ENCODE results near the gene CHL1. TPM values are rescaled to one million over a fixed set of nuclear protein-coding genes. Genes with fewer than 3 reads are reported as not detected.

Gene CHL1
- total RNA-seq, 1 donor from 2014 or later = 0.49 TPM

GRCh38 chr3:195666-196065 is 897 bp upstream of the CHL1 start:
- H3K4me3 ChIP-seq = no peak overlapping the region
- no peak overlapping the region for H3K9ac ChIP-seq
- H2AFZ ChIP-seq (replicated peaks) = no peak overlapping the region
- no peaks in the 10 kb centered on the region for H4K20me1 ChIP-seq (ENCODE audit: low read depth)
- DNase-seq (ENCODE audit: low spot score) = peak; percentile 13
- H3K27ac ChIP-seq = no peak overlapping the region
- peaks cover 13% of the 10 kb centered on the region for H3K4me1 ChIP-seq
- Mint-ChIP-seq H3K36me3 (no peaks in the 10 kb centered on the region), H3K27me3 (ENCODE audit: insufficient read depth, low read depth) (peaks cover 7% of the 10 kb centered on the region), H3K27ac (no peak overlapping the region), H3K4me1 (peaks cover 13% of the 10 kb centered on the region), H3K9me3 (no peaks in the 10 kb centered on the region), H3K4me3 (peak overlapping the region; percentile 95)
- H3K9me3 ChIP-seq (ENCODE audit: low read depth) = no peaks in the 10 kb centered on the region
- no peaks in the 10 kb centered on the region for H3K79me2 ChIP-seq (ENCODE audit: low read depth)
- H3K4me2 ChIP-seq = no peak overlapping the region
- TF ChIP-seq EZH2 (IDR thresholded peaks at IDR 0.05) = no peak
- H3K27me3 ChIP-seq = peaks cover 79% of the 10 kb centered on the region
- peaks cover 5% of the 10 kb centered on the region for H3F3A ChIP-seq (ENCODE audit: low read depth)
- no peaks in the 10 kb centered on the region for H3K36me3 ChIP-seq

- H3K27me3 ChIP-seq = peaks cover 95% of the 10 kb centered on the region
Observed at GRCh38 chr3:197149-197827, 725 bp downstream of the CHL1 start.

GRCh38 chr3:197828-198491 is 1.4 kb downstream of the CHL1 start:
- Histone ChIP-seq H3K36me3 (no peaks in the 10 kb centered on the region), H3K9me3 (ENCODE audit: low read depth) (no peaks in the 10 kb centered on the region), H3F3A (ENCODE audit: low read depth) (peaks cover 5% of the 10 kb centered on the region), H4K20me1 (ENCODE audit: low read depth) (no peaks in the 10 kb centered on the region), H3K27me3 (peaks cover 100% of the 10 kb centered on the region), H2AFZ (replicated peaks) (peak overlapping the region; percentile 85), H3K4me3 (peak overlapping the region; percentile 59), H3K9ac (no peak overlapping the region), H3K4me2 (peak overlapping the region; percentile 94), H3K79me2 (ENCODE audit: low read depth) (no peaks in the 10 kb centered on the region), H3K4me1 (peaks cover 13% of the 10 kb centered on the region), H3K27ac (no peak overlapping the region)
- Mint-ChIP-seq H3K27ac (no peak overlapping the region), H3K4me1 (peaks cover 16% of the 10 kb centered on the region), H3K9me3 (no peaks in the 10 kb centered on the region), H3K4me3 (peak overlapping the region; percentile 90), H3K27me3 (ENCODE audit: insufficient read depth, low read depth) (peaks cover 5% of the 10 kb centered on the region), H3K36me3 (no peaks in the 10 kb centered on the region)
- peak; percentile 38 for DNase-seq (ENCODE audit: low spot score)
- no peak for TF ChIP-seq CTCF (IDR thresholded peaks at IDR 0.05)
- TF ChIP-seq EZH2phosphoT487 (IDR thresholded peaks at IDR 0.05) = peak; percentile 51
- TF ChIP-seq EZH2 (IDR thresholded peaks at IDR 0.05) = peak; percentile 44

More at GRCh38 chr3:197149-197827, 725 bp downstream of the CHL1 start:
- no peaks in the 10 kb centered on the region for H3K36me3 Mint-ChIP-seq
- H3K27ac Mint-ChIP-seq = no peak overlapping the region
- no peak overlapping the region for H3K9ac ChIP-seq
- H3F3A ChIP-seq (ENCODE audit: low read depth) = peaks cover 5% of the 10 kb centered on the region
- no peaks in the 10 kb centered on the region for H3K9me3 ChIP-seq (ENCODE audit: low read depth)
- H3K4me1 ChIP-seq = peaks cover 13% of the 10 kb centered on the region
- H3K4me3 Mint-ChIP-seq = peak overlapping the region; percentile 90
- peak; percentile 62 for DNase-seq (ENCODE audit: low spot score)
- H3K4me1 Mint-ChIP-seq = peaks cover 16% of the 10 kb centered on the region
- H2AFZ ChIP-seq (replicated peaks) = peak overlapping the region; percentile 85
- H3K79me2 ChIP-seq (ENCODE audit: low read depth) = no peaks in the 10 kb centered on the region
- peaks cover 5% of the 10 kb centered on the region for H3K27me3 Mint-ChIP-seq (ENCODE audit: insufficient read depth, low read depth)
- no peaks in the 10 kb centered on the region for H3K36me3 ChIP-seq
- H3K4me3 ChIP-seq = peak overlapping the region; percentile 59
- H3K27ac ChIP-seq = no peak overlapping the region
- no peaks in the 10 kb centered on the region for H3K9me3 Mint-ChIP-seq
- peak overlapping the region; percentile 94 for H3K4me2 ChIP-seq
- H4K20me1 ChIP-seq (ENCODE audit: low read depth) = no peaks in the 10 kb centered on the region
- no peak for TF ChIP-seq EZH2 (IDR thresholded peaks at IDR 0.05)
- TF ChIP-seq EZH2phosphoT487 (IDR thresholded peaks at IDR 0.05) = no peak
- TF ChIP-seq CTCF (IDR thresholded peaks at IDR 0.05) = no peak

GRCh38 chr3:199835-200234 is 3.3 kb downstream of the CHL1 start:
- Mint-ChIP-seq H3K27me3 (ENCODE audit: insufficient read depth, low read depth) (peaks cover 5% of the 10 kb centered on the region), H3K9me3 (no peaks in the 10 kb centered on the region), H3K4me3 (no peak overlapping the region), H3K36me3 (no peaks in the 10 kb centered on the region), H3K4me1 (peaks cover 16% of the 10 kb centered on the region), H3K27ac (no peak overlapping the region)
- Histone ChIP-seq H3K9me3 (ENCODE audit: low read depth) (no peaks in the 10 kb centered on the region), H3K9ac (no peak overlapping the region), H3K79me2 (ENCODE audit: low read depth) (no peaks in the 10 kb centered on the region), H3K4me2 (no peak overlapping the region), H4K20me1 (ENCODE audit: low read depth) (no peaks in the 10 kb centered on the region), H3K27ac (no peak overlapping the region), H3K4me1 (peaks cover 13% of the 10 kb centered on the region), H3K27me3 (peaks cover 97% of the 10 kb centered on the region), H3F3A (ENCODE audit: low read depth) (peaks cover 5% of the 10 kb centered on the region), H3K4me3 (no peak overlapping the region), H2AFZ (replicated peaks) (no peak overlapping the region), H3K36me3 (no peaks in the 10 kb centered on the region)
- DNase-seq (ENCODE audit: low spot score) = no peak
- no peak for TF ChIP-seq CTCF (IDR thresholded peaks at IDR 0.05)
- no peak for TF ChIP-seq EZH2phosphoT487 (IDR thresholded peaks at IDR 0.05)
- TF ChIP-seq EZH2 (IDR thresholded peaks at IDR 0.05) = no peak
